Hematopoietic multipotent progenitor cell (in vitro differentiated cells): ENCODE data around the gene MFSD2A. TPM values are rescaled to one million over a fixed set of nuclear protein-coding genes. Genes with fewer than 3 reads are reported as not detected.
"Not testable (repeated sequence)": the region's sequence is repeated elsewhere in the genome, so short reads cannot be mapped to it uniquely, and the experiment has no call there.

ENCODE experiments used
- DNase-seq, 3 donors: peaks; one replicate each; pipeline ENCODE4 v3.0.0-alpha.2; 2011 to 2015; ENCODE audit warnings: low read depth in 2 of 3, low spot score in 2 of 3
- small RNA-seq: library from RNA; depleted of rRNA; stranded (forward); fragments of <200 nt; gene quantifications from one replicate; pipeline ENCODE3, GENCODE V24; 2012
- total RNA-seq: library from RNA; depleted of rRNA; stranded (reverse); fragments of >200 nt; gene quantifications from one replicate; pipeline ENCODE4 v1.2.3, GENCODE V29; 2012

The MFSD2A gene
- total RNA-seq, 1 donor = 2.4 TPM

DNA sequence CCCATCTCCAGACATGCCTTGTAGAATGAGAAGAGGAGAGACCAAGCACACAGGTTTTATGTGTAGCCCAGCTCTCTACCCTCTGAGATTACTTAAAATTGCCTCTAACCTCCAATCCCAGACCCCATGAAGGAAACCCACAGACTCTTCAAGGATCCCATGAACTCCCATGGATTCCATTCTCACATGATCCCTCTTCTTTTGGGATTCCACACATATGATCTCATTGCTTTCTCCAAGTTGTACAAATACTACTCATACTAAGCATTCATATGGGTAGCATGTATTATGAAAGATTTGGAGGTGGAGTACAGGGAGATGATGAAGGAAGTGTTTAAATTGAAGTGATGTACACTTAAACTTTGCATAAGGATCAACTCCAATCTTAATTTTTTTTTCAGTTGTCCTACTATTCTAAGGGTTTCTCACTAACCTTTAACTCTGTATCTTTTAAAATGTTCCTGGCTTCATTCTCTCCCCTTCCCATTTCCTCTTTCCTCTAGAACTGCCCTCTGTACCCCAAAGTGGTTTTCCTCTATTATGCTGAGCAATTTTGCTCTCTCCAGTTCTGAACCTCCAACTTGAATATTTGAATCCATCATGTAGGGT lies 41.6 kb downstream of the MFSD2A start:
- no peak for DNase-seq

- no peak for DNase-seq
Observed at GRCh38 chr1:40001456-40001855, 46.5 kb downstream of the MFSD2A start.

GRCh38 chr1:40003156-40004093 lies 48.5 kb downstream of the MFSD2A start:
- DNase-seq = no peak

- DNase-seq = no peak
Observed at GRCh38 chr1:40004857-40005256, 49.9 kb downstream of the MFSD2A start.

- not testable (repeated sequence) for DNase-seq
Observed at GRCh38 chr1:40007481-40008034, 52.6 kb downstream of the MFSD2A start.

DNA sequence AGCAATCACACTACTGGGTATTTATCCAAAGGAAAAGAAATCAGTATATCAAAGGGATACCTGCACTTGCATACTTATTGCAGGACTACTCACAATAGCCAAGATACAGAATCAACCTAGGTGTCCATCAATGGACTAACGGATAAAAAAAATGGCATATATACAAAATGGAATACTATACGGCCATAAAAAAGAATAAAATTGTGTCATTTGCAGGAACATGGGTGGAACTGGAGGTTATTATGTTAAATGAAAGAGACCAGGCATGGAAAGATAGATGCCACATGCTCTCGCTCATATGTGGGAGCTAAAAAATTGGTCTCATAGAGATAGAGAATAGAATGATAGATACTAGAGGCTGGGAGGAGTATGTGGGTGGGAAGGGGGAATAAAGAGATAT lies 56.3 kb downstream of the MFSD2A start:
- no peak for DNase-seq

DNA sequence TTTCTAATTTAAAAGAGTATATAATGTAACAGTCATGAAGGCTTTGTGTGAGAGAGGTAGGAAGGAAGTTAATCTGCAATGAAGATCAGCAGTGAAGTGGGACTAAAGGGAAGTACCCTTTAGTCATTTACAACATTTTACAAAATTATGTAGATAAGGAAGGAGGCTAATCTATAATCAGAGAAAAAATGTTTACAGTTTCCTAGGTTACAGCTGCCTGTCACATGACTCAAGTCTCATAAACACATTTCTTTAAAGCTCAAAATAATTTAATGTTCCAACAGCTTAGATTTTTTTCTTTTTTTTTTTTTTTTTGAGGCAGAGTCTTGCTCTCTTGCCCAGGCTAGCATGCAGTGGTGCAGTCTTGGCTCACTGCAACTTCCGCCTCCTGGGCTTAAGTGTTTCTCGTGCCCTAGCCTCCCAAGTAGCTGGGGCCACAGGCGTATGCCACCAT lies 59.3 kb downstream of the MFSD2A start:
- DNase-seq = peak in 2 of 3 donors; percentile 65 to 87

GRCh38 chr1:40014812-40015594 lies 60.1 kb downstream of the MFSD2A start:
- DNase-seq = no peak

- DNase-seq = no peak
Observed at GRCh38 chr1:40017951-40018575, 63.1 kb downstream of the MFSD2A start.

Small RNA genes lying within 50 kb of the gene (small RNA-seq; reads per million reads assigned to genes)
- gene RF00019 = not detected

Other genes with a start within 250 kb of the MFSD2A start
- gene PPIE, start 216.3 kb upstream of the MFSD2A start, total RNA-seq = 29.9 TPM
- 1.6 TPM for gene OXCT2, start 183.8 kb upstream of the MFSD2A start, total RNA-seq
- gene BMP8B, start 166.3 kb upstream of the MFSD2A start, total RNA-seq = 0.27 TPM
- gene TRIT1, start 71.6 kb upstream of the MFSD2A start, total RNA-seq = 22.9 TPM
- gene MYCL, start 53.2 kb upstream of the MFSD2A start, total RNA-seq = 0.27 TPM
- 137 TPM for gene CAP1, start 85.6 kb downstream of the MFSD2A start, total RNA-seq
- gene PPT1, start 142.1 kb downstream of the MFSD2A start, total RNA-seq = 73.5 TPM
- gene RLF, start 206.2 kb downstream of the MFSD2A start, total RNA-seq = 8.6 TPM